Measurements from ENCODE around the gene P4HB. TPM values are rescaled to one million over a fixed set of nuclear protein-coding genes. Genes with fewer than 3 reads are reported as not detected.
"Not testable (repeated sequence)": the region's sequence is repeated elsewhere in the genome, so short reads cannot be mapped to it uniquely, and the experiment has no call there.

Gene P4HB
- polyA plus RNA-seq, 1 donor, result 737 TPM

DNA sequence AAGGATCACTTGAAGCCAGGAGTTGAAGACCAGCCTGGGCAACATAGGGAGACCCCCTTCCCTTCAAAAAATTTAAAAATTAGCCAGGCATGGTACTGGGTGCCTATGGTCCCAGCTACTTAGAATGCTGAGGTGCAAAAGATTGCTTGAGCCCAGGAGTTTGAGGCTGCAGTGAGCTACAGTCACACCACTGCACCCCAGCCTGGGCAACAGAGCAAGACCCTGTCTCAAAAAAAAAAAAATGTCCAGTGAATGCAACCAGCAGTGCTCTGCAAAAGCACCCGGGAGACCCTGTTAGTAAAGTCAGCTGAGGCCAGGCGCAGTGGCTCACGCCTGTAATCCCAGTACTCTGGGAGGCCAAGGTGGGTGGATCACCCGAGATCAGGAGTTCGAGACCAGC, 20.3 kb downstream of the P4HB start:
- not testable (repeated sequence) for DNase-seq

DNA sequence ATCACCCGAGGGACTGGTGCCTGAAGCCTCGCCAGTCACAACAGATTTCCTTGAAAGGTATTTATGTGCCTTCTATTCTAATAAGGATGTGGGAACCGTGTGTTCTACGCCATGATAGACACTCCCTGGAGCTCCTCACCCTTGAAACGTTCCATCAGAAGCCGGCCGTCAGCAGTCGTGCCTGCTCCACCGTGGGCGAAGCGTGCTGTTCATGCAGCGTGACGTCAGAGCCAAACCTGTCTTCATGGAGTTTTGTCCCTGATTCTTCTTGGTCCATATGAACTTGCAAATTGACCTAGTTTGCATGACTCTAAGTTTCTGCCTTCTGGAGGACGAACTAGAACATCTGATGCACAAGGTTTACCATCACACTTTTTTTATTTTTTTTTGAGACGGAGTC, 21.0 kb downstream of the P4HB start:
- Histone ChIP-seq H3K4me1 (ENCODE audit: control insufficient read depth, insufficient read depth, low read length) (no peaks in the 10 kb centered on the region), H3K27me3 (ENCODE audit: control insufficient read depth, insufficient read depth, low read length) (no peaks in the 10 kb centered on the region), H3K4me3 (ENCODE audit: low read length) (no peak overlapping the region), H3K36me3 (ENCODE audit: control insufficient read depth, insufficient read depth, low read length) (peaks cover 19% of the 10 kb centered on the region), H3K27ac (ENCODE audit: low read length) (no peak overlapping the region), H3K9me3 (ENCODE audit: control insufficient read depth, low read depth, low read length) (peaks cover 8% of the 10 kb centered on the region)
- no peak for DNase-seq
- WGBS (ENCODE audit: insufficient coverage, low lambda C conversion rate), result 88% methylated on average over 10 of the region's 15 CpGs

More for the DNA sequence above, 20.3 kb downstream of the P4HB start:
- not testable (repeated sequence) for H3K4me3 ChIP-seq (ENCODE audit: low read length); H3K4me1 ChIP-seq (ENCODE audit: control insufficient read depth, insufficient read depth, low read length); H3K9me3 ChIP-seq (ENCODE audit: control insufficient read depth, low read depth, low read length); H3K27ac ChIP-seq (ENCODE audit: low read length); H3K27me3 ChIP-seq (ENCODE audit: control insufficient read depth, insufficient read depth, low read length)
- peaks cover 27% of the 10 kb centered on the region for H3K36me3 ChIP-seq (ENCODE audit: control insufficient read depth, insufficient read depth, low read length)
- WGBS (ENCODE audit: insufficient coverage, low lambda C conversion rate), result no CpG with 5 or more reads among the region's 5 CpGs

DNA sequence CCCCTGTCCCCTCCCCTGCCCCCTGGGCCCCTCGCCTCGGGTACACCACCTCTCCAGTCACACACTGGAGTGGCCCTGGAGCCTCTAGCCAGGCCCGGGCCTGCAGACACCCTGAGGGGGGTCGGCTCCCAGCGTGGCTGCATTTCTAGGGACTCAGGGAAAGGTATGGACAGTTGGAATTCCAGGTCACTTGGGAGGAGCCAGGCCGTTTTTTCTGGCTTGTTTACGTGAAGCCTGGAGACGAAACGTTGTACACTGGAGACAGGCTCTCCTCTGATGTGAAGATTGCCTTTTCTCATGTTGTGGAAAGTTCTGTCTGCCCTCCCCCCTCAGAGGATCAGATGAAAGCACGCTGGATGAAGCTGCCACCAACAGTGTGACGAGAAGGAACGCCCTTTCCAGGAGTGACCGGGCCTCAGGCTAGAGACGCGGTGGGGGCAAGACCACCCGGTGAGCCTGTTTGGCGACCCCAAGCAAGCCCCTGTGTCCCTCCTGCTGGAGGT, 21.5 kb downstream of the P4HB start:
- Histone ChIP-seq H3K9me3 (ENCODE audit: control insufficient read depth, low read depth, low read length) (peaks cover 6% of the 10 kb centered on the region), H3K27me3 (ENCODE audit: control insufficient read depth, insufficient read depth, low read length) (no peaks in the 10 kb centered on the region), H3K4me1 (ENCODE audit: control insufficient read depth, insufficient read depth, low read length) (peaks cover 3% of the 10 kb centered on the region), H3K36me3 (ENCODE audit: control insufficient read depth, insufficient read depth, low read length) (peaks cover 14% of the 10 kb centered on the region), H3K4me3 (ENCODE audit: low read length) (no peak overlapping the region), H3K27ac (ENCODE audit: low read length) (no peak overlapping the region)
- no CpG with 5 or more reads among the region's 17 CpGs for WGBS (ENCODE audit: insufficient coverage, low lambda C conversion rate)
- DNase-seq, result no peak

DNA sequence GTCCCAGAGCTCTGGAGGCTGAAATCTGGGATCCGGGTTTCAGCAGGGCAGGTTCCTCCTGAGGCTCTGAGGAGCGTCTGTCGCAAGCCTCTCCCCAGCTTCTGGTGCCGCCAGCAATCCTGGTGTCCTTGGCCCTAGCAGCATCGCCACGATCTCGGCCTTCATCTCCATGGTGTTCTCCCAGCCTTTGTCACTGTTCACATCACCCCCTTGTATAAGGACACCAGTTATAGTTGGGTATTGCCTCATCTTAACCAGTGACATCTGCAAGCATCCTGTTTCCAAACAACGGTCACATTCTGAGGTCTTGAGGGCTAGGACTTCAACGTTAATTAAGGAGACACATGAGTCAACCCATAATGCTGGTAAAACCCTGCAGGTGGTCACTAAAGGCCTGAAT, 22.7 kb downstream of the P4HB start:
- Histone ChIP-seq H3K27me3 (ENCODE audit: control insufficient read depth, insufficient read depth, low read length) (no peaks in the 10 kb centered on the region), H3K4me1 (ENCODE audit: control insufficient read depth, insufficient read depth, low read length) (peaks cover 5% of the 10 kb centered on the region), H3K4me3 (ENCODE audit: low read length) (no peak overlapping the region), H3K36me3 (ENCODE audit: control insufficient read depth, insufficient read depth, low read length) (peaks cover 2% of the 10 kb centered on the region), H3K9me3 (ENCODE audit: control insufficient read depth, low read depth, low read length) (peaks cover under 1% of the 10 kb centered on the region), H3K27ac (ENCODE audit: low read length) (no peak overlapping the region)
- no CpG with 5 or more reads among the region's 9 CpGs for WGBS (ENCODE audit: insufficient coverage, low lambda C conversion rate)
- DNase-seq, result no peak

DNA sequence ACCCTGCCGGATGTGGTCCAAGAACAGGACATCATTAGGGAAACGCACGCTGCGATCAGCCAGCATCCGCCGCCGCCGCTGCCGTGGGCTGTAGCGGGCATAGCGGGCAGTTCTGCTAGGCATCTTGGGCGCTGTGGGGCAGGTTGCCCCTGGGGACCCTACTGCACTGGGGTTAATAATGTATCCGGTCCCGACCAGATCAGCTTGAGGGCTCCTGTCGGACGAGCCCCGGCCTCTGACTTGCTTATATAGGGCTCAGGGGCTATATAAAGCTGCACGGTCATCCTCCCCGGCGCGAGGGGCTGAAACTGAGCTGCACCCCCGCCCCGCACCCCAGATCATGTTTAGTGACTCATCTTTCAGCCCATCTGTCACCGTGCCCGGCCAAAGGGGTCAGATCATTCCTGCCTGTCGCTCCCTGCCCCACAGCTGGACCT, 25.5 kb downstream of the P4HB start, which contains the start of gene PPP1R27:
PPP1R27 (minus strand) TSS at position 220 of the 437 bp plus-strand sequence; CDS start at position 123, 97 bp downstream.
- H3K27ac ChIP-seq (ENCODE audit: low read length), result peak within 1 kb of the TSS; percentile 98
- H3K4me3 ChIP-seq (ENCODE audit: low read length), result peak within 1 kb of the TSS; percentile 87
- no peak for DNase-seq
- H3K4me1 ChIP-seq (ENCODE audit: control insufficient read depth, insufficient read depth, low read length), result peaks cover 18% of the 10 kb centered on the region
- no CpG with 5 or more reads among the region's 26 CpGs for WGBS (ENCODE audit: insufficient coverage, low lambda C conversion rate)
- H3K9me3 ChIP-seq (ENCODE audit: control insufficient read depth, low read depth, low read length), result peaks cover 2% of the 10 kb centered on the region
- no peaks in the 10 kb centered on the region for H3K36me3 ChIP-seq (ENCODE audit: control insufficient read depth, insufficient read depth, low read length)
- no peaks in the 10 kb centered on the region for H3K27me3 ChIP-seq (ENCODE audit: control insufficient read depth, insufficient read depth, low read length)

DNA sequence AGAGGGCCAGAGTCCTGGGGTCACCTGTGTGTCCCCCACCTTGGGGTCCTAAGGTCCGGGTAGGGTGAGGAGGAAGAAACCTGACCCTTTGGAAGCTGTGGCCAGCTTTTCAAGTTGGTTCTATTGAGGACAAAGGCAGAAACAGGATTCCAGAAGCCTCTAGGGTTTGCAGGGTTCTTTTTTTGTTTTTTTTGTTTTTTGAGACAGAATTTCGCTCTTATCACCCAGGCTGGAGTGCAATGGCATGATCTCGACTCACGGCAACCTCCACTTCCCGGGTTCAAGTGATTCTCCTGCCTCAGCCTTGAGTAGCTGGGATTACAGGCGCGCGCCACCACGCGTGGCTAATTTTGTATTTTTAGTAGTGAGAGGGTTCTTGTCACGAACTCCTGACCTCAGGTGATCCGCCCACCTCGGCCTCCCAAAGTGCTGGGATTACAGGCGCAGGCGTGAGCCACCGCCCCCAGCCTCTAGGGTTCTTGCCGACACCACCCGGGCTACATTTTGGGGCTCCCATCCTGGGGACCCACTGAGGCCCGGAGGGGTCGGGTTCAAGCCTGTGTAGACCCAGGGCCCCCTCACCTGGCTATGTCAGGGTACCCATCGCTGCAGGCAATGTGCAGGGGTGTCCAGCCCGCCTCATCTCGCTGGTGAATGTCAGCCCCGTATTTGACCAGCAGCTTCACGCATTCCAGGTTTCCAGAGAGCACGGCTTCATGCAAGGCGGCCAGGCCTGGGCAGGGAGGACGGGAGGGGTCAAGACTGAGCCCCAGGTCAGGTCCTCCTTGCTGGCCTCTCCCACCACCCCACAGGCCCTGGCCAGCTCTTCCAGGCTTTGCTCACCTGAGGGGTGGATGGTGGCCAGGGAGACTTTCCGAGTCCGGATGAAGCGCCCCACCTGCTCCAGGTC, 26.2 kb downstream of the P4HB start:
- peaks cover 18% of the 10 kb centered on the region for H3K4me1 ChIP-seq (ENCODE audit: control insufficient read depth, insufficient read depth, low read length)
- WGBS (ENCODE audit: insufficient coverage, low lambda C conversion rate), result no CpG with 5 or more reads among the region's 31 CpGs
- peak overlapping the region; percentile 87 for H3K4me3 ChIP-seq (ENCODE audit: low read length)
- no peak for DNase-seq
- H3K36me3 ChIP-seq (ENCODE audit: control insufficient read depth, insufficient read depth, low read length), result no peaks in the 10 kb centered on the region
- peaks cover 2% of the 10 kb centered on the region for H3K9me3 ChIP-seq (ENCODE audit: control insufficient read depth, low read depth, low read length)
- peak overlapping the region; percentile 98 for H3K27ac ChIP-seq (ENCODE audit: low read length)
- no peaks in the 10 kb centered on the region for H3K27me3 ChIP-seq (ENCODE audit: control insufficient read depth, insufficient read depth, low read length)

DNA sequence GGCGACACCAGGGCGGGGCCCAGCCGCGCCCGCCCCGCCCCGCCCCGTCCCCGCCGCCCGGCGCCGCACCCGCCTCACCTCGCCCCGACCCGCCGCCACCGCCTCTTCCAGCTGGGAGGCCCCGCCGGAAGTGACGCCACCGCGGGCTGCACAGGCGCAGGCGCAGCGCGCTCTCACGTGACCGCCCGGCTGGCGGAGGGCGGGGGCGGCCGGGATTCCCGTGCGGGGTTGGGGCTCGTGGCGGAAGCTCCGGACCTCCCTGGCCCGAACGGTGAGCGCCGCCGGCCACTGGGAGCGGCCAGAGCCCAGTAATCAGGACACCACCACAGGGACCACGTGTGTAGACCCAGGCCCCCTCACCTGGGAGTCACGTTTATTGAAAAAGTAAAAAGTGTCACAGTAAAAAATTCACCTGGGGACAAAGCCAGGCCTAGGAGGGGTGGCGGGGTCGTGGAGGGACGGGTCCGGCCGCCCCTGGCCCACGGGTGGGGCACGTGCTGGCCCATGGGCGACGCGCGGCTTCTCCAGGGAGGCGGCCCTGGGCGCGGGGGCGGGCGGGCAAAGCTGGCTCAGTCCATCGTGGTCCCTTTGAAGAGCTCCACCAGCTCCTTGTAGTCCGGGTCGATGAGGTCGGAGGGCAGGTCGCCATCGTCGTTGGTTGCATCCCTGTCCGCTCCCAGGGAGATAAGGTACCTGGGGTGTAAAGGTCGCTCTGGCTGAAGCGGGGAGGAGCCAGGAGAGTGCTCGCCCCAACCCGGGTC, 27.0 kb downstream of the P4HB start, which contains the start of gene MCRIP1:
MCRIP1 (minus strand) TSS at position 132 of the 761 bp plus-strand sequence. CDS start 8,785 bp downstream, outside the sequence.
- Histone ChIP-seq H3K36me3 (ENCODE audit: control insufficient read depth, insufficient read depth, low read length) (no peaks in the 10 kb centered on the region), H3K4me1 (ENCODE audit: control insufficient read depth, insufficient read depth, low read length) (peaks cover 18% of the 10 kb centered on the region), H3K27me3 (ENCODE audit: control insufficient read depth, insufficient read depth, low read length) (no peaks in the 10 kb centered on the region), H3K9me3 (ENCODE audit: control insufficient read depth, low read depth, low read length) (peaks cover 2% of the 10 kb centered on the region), H3K27ac (ENCODE audit: low read length) (peak within 1 kb of the TSS; percentile 98), H3K4me3 (ENCODE audit: low read length) (peak within 1 kb of the TSS; percentile 87)
- no CpG with 5 or more reads among the region's 76 CpGs for WGBS (ENCODE audit: insufficient coverage, low lambda C conversion rate)
- peak; percentile 95 to 96 for DNase-seq

DNA sequence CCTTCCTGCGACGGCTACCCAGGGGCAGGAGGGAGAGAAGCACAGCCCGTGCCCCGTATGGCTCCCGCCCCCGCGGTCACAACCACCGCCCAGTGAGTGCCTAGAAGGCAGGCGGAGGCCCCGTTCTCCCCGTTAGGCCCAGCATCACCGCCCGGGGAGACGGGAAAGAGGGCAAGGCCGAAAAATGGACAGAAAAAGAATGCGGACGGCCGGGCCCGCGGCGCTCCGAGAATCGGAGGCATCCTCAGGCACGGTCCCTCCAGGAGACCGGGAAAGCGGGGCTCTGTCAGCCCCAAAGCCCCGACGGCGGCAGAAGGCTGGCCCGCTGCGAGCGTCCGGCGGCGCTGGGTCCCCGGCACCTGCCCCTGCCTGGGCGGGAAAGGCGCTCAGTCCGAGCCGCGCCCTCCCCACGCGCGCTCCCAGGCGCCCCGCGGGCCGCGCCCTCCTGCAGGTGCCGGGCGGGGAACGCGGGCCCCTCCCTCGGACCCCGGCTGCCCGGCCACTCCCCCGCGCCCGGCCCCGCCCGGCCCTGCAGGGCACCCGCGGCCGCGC, 27.7 kb downstream of the P4HB start:
- WGBS (ENCODE audit: insufficient coverage, low lambda C conversion rate), result no CpG with 5 or more reads among the region's 65 CpGs
- H3K4me1 ChIP-seq (ENCODE audit: control insufficient read depth, insufficient read depth, low read length), result peaks cover 18% of the 10 kb centered on the region
- H3K36me3 ChIP-seq (ENCODE audit: control insufficient read depth, insufficient read depth, low read length), result no peaks in the 10 kb centered on the region
- peak overlapping the region; percentile 78 for H3K27ac ChIP-seq (ENCODE audit: low read length)
- DNase-seq, result no peak
- H3K4me3 ChIP-seq (ENCODE audit: low read length), result peak overlapping the region; percentile 87
- no peaks in the 10 kb centered on the region for H3K27me3 ChIP-seq (ENCODE audit: control insufficient read depth, insufficient read depth, low read length)
- H3K9me3 ChIP-seq (ENCODE audit: control insufficient read depth, low read depth, low read length), result peaks cover 2% of the 10 kb centered on the region

DNA sequence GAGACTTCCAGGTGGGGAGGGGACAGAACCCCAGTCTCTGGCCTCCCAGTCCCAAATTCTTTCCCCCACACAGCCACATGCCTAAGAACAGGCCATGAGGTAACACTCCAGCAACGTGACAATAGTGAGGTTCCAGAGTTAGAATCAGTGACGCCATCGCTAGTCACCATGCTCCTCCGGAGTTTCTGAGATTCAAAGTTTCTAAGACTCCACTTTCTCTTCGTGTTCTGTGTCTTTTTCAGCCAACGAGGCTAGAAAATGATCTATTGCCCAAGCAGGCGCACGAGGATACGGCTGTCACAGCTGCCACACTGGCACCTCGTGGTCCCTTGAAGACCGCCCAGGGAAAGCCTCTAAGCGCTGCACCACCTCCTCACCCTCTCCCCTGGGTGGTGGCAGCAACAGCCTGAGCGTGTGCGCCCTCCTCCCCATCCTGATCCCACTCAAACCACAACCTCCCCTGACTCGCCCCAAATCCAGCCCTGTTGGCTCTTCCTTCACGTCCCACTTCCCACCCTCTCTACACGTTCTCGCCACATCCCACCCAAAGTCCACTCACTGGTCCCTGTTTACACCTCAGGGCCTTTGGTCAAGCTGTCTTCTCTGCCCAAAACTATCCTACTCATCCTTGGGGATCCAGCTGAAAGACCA, 28.3 kb downstream of the P4HB start:
- H3K9me3 ChIP-seq (ENCODE audit: control insufficient read depth, low read depth, low read length), result peaks cover 2% of the 10 kb centered on the region
- peak in 1 of 2 donors; percentile 48 for DNase-seq
- H3K36me3 ChIP-seq (ENCODE audit: control insufficient read depth, insufficient read depth, low read length), result no peaks in the 10 kb centered on the region
- no CpG with 5 or more reads among the region's 18 CpGs for WGBS (ENCODE audit: insufficient coverage, low lambda C conversion rate)
- no peaks in the 10 kb centered on the region for H3K27me3 ChIP-seq (ENCODE audit: control insufficient read depth, insufficient read depth, low read length)
- H3K27ac ChIP-seq (ENCODE audit: low read length), result peak overlapping the region; percentile 78
- H3K4me3 ChIP-seq (ENCODE audit: low read length), result peak overlapping the region; percentile 87
- peaks cover 18% of the 10 kb centered on the region for H3K4me1 ChIP-seq (ENCODE audit: control insufficient read depth, insufficient read depth, low read length)
